ENCODE measurements around the gene OR2A7.
"Not testable (repeated sequence)": the region's sequence is repeated elsewhere in the genome, so short reads cannot be mapped to it uniquely, and the experiment has no call there.

- TF ChIP-seq, protein P1, sequence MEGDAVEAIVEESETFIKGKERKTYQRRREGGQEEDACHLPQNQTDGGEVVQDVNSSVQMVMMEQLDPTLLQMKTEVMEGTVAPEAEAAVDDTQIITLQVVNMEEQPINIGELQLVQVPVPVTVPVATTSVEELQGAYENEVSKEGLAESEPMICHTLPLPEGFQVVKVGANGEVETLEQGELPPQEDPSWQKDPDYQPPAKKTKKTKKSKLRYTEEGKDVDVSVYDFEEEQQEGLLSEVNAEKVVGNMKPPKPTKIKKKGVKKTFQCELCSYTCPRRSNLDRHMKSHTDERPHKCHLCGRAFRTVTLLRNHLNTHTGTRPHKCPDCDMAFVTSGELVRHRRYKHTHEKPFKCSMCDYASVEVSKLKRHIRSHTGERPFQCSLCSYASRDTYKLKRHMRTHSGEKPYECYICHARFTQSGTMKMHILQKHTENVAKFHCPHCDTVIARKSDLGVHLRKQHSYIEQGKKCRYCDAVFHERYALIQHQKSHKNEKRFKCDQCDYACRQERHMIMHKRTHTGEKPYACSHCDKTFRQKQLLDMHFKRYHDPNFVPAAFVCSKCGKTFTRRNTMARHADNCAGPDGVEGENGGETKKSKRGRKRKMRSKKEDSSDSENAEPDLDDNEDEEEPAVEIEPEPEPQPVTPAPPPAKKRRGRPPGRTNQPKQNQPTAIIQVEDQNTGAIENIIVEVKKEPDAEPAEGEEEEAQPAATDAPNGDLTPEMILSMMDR (IDR thresholded peaks at IDR 0.05), result not testable (repeated sequence)
- not testable (repeated sequence) for TF ChIP-seq ZFX (IDR thresholded peaks at IDR 0.05; ENCODE audit: borderline replicate concordance)
These were observed 29.4 kb upstream of the OR2A7 start for GRCh38 chr7:144293794-144294499.
